Liver (tissue), 3 donors: ENCODE measurements around the gene TBP.
"Not testable (repeated sequence)": the region's sequence is repeated elsewhere in the genome, so short reads cannot be mapped to it uniquely, and the experiment has no call there.

Experiments
- EGR1 ChIP-seq, 2 donors: IDR thresholded peaks; 2 replicates each; pipeline ENCODE4 v1.6.1; 2016 to 2018; ENCODE audit warnings: antibody characterized with exemption in 2 of 2, low read depth in 2 of 2
- HNF4A ChIP-seq, 2 donors: conservative IDR thresholded peaks; 2 replicates each; pipeline ENCODE4 v1.6.1; 2016; ENCODE audit warnings: antibody characterized with exemption in 2 of 2, mild to moderate bottlenecking in 2 of 2
- JUND ChIP-seq, 2 donors: IDR thresholded peaks; 2 replicates each; pipeline ENCODE4 v1.6.1; 2016; ENCODE audit warnings: antibody characterized with exemption in 2 of 2
- MAX ChIP-seq: IDR thresholded peaks from 2 replicates; pipeline ENCODE4 v1.6.1; 2016; ENCODE audit warnings: antibody characterized with exemption
- REST ChIP-seq: IDR thresholded peaks from 2 replicates; pipeline ENCODE4 v1.6.1; 2016; ENCODE audit warnings: antibody characterized with exemption, mild to moderate bottlenecking
- TAF1 ChIP-seq: conservative IDR thresholded peaks from 2 replicates; pipeline ENCODE4 v1.6.1; 2016; ENCODE audit warnings: antibody characterized with exemption, mild to moderate bottlenecking
- YY1 ChIP-seq: IDR thresholded peaks from 2 replicates; pipeline ENCODE4 v1.6.1; 2016; ENCODE audit warnings: antibody characterized with exemption, mild to moderate bottlenecking
- TF ChIP-seq, protein P1 (sequence below): fragments of 150-350 bp; IDR thresholded peaks from 2 replicates; pipeline ENCODE4 v1.5.1; 2017; ENCODE audit warnings: improper control_type of control experiment, low read depth, low read length; ENCODE audit not compliant: missing input control
- TF ChIP-seq, protein P2 (sequence below): IDR thresholded peaks from 2 replicates; pipeline ENCODE4 v1.6.1; 2016; ENCODE audit warnings: antibody characterized with exemption
- donor health status: healthy.
- donor health status: healthy.

- TF ChIP-seq, protein P1, sequence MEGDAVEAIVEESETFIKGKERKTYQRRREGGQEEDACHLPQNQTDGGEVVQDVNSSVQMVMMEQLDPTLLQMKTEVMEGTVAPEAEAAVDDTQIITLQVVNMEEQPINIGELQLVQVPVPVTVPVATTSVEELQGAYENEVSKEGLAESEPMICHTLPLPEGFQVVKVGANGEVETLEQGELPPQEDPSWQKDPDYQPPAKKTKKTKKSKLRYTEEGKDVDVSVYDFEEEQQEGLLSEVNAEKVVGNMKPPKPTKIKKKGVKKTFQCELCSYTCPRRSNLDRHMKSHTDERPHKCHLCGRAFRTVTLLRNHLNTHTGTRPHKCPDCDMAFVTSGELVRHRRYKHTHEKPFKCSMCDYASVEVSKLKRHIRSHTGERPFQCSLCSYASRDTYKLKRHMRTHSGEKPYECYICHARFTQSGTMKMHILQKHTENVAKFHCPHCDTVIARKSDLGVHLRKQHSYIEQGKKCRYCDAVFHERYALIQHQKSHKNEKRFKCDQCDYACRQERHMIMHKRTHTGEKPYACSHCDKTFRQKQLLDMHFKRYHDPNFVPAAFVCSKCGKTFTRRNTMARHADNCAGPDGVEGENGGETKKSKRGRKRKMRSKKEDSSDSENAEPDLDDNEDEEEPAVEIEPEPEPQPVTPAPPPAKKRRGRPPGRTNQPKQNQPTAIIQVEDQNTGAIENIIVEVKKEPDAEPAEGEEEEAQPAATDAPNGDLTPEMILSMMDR: not testable (repeated sequence)
- not testable (repeated sequence) for TF ChIP-seq MAX; JUND (IDR thresholded peaks at IDR 0.05); HNF4A (conservative IDR thresholded peaks at IDR 0.05); TAF1; REST; YY1; EGR1 (IDR thresholded peaks at IDR 0.05; ENCODE audit: low read depth in 2 of 2)
- TF ChIP-seq, protein P2, sequence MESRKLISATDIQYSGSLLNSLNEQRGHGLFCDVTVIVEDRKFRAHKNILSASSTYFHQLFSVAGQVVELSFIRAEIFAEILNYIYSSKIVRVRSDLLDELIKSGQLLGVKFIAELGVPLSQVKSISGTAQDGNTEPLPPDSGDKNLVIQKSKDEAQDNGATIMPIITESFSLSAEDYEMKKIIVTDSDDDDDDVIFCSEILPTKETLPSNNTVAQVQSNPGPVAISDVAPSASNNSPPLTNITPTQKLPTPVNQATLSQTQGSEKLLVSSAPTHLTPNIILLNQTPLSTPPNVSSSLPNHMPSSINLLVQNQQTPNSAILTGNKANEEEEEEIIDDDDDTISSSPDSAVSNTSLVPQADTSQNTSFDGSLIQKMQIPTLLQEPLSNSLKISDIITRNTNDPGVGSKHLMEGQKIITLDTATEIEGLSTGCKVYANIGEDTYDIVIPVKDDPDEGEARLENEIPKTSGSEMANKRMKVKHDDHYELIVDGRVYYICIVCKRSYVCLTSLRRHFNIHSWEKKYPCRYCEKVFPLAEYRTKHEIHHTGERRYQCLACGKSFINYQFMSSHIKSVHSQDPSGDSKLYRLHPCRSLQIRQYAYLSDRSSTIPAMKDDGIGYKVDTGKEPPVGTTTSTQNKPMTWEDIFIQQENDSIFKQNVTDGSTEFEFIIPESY: not testable (repeated sequence)
Measured at GRCh38 chr6:170616020-170616554, 61.9 kb downstream of the TBP start.
